ENCODE results near the gene AGXT2. TPM values are rescaled to one million over a fixed set of nuclear protein-coding genes. Genes with fewer than 3 reads are reported as not detected.

Gene AGXT2
- total and polyA plus RNA-seq, 2 donors (not counting 3 experiments of a cell fraction or from before 2014, with no cell fraction given): not detected

DNA sequence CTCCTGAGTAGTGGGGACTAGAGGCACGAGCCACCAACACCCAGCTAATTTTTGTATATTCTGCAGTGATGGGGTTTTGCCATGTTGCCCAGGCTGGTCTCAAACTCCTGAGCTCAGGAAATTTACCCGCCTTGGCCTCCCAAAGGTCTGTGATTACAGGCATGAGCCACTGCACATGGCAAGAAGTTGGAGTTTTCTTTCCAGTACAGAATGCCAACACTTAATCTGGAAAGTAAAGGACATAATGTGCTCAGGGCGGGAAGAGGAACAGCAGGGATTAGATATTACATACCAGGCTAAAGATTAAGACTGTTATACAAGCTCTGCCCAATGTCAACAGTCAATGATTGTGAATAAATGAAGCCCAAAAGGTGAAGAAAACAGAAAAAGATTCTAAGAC is 47.2 kb upstream of the AGXT2 start:
- no peaks in the 10 kb centered on the region for H4K20me1 ChIP-seq (replicated peaks; ENCODE audit: control insufficient read depth, extremely low read depth, insufficient read depth, low read length)
- H3K9ac ChIP-seq (replicated peaks; ENCODE audit: extremely low read depth, insufficient read depth, low read length): no peak overlapping the region
- H3K9me3 ChIP-seq (replicated peaks; ENCODE audit: control insufficient read depth, insufficient read depth, low read length): no peaks in the 10 kb centered on the region
- H3K27me3 ChIP-seq (ENCODE audit: control insufficient read depth in 2 of 2, insufficient read depth in 2 of 2, low read length in 2 of 2): no peaks in the 10 kb centered on the region
- H3K4me1 ChIP-seq (ENCODE audit: control insufficient read depth, extremely low read depth, insufficient read depth, low read length): no peaks in the 10 kb centered on the region
- no peak for TF ChIP-seq JUN (IDR thresholded peaks at IDR 0.05; ENCODE audit: borderline replicate concordance, insufficient read depth, insufficient read length, low read depth)
- TF ChIP-seq MYC (IDR thresholded peaks at IDR 0.05; ENCODE audit: low read depth, low read length): no peak
- TF ChIP-seq EZH2 (IDR thresholded peaks at IDR 0.05; ENCODE audit: borderline replicate concordance, low read depth, low read length, severe bottlenecking): no peak
- TF ChIP-seq POLR2A (IDR thresholded peaks at IDR 0.05; ENCODE audit: low read depth, low read length): no peak
- no peak for TF ChIP-seq GATA2 (IDR thresholded peaks at IDR 0.05; ENCODE audit: insufficient read depth, insufficient read length, low read depth, low read length)
- intact Hi-C loops (cut with micrococcal nuclease): no loop called here
- FAIRE-seq (no peak), DNase-seq (ENCODE audit: low read depth, low spot score) (no peak)
- H3K9me1 ChIP-seq (replicated peaks; ENCODE audit: control insufficient read depth, extremely low read depth, insufficient read depth, low read length): no peaks in the 10 kb centered on the region
- CTCF ChIA-PET: no interaction called here
- POLR2A ChIA-PET: no interaction called here
- H3K27ac ChIP-seq (ENCODE audit: insufficient read depth, low read depth, low read length): no peak overlapping the region
- BruUV-seq (replicated peaks): no TSS peak
- no peak overlapping the region for H2AFZ ChIP-seq (ENCODE audit: low read depth, low read length)
- H3K79me2 ChIP-seq (ENCODE audit: control insufficient read depth, insufficient read depth, low read length): no peaks in the 10 kb centered on the region
- H3K4me2 ChIP-seq (ENCODE audit: insufficient read depth, low read length): no peak overlapping the region
- H3K4me3 ChIP-seq (replicated peaks in 1 of 3; ENCODE audit: insufficient read depth in 1 of 3, low read depth in 1 of 3, low read length in 3 of 3): no peak overlapping the region
- H3K36me3 ChIP-seq (ENCODE audit: control insufficient read depth in 2 of 2, extremely low read depth in 1 of 2, insufficient read depth in 2 of 2, low read length in 2 of 2): no peaks in the 10 kb centered on the region
- dilution Hi-C loops (cut with MboI; ENCODE audit: extremely low pct_ligation_motif_present, low sequenced_read_pairs): no loop called here

DNA sequence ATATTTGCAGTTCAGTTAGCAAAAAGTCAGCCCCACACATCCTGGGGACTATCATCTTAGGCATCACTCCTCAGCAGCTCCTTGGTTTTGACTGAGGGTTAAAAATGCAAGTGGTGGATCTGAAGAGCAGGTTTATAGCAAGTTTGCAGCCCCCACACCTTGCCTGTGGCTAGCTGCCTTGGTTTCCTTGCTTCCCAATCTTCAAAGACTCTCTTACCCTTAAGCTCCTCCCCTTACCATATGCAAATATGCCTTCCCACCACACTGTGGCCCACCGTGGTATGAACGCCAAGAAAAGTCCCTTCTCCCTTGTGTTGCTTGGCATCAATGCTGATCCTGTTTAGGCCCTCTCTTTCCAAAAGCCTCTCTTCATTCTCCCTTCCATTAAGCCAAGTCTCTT is 45.0 kb upstream of the AGXT2 start:
- ChIA-PET POLR2A (no interaction called here), CTCF (interaction anchor here (6.9 kb wide), 1 partner anchor 833 kb away, joined by 63 read pairs; no protein-coding TSS in a partner anchor)
- Histone ChIP-seq H3K79me2 (ENCODE audit: control insufficient read depth, insufficient read depth, low read length) (no peaks in the 10 kb centered on the region), H3K36me3 (ENCODE audit: control insufficient read depth in 2 of 2, extremely low read depth in 1 of 2, insufficient read depth in 2 of 2, low read length in 2 of 2) (no peaks in the 10 kb centered on the region), H3K9me1 (replicated peaks; ENCODE audit: control insufficient read depth, extremely low read depth, insufficient read depth, low read length) (no peaks in the 10 kb centered on the region), H3K9me3 (replicated peaks; ENCODE audit: control insufficient read depth, insufficient read depth, low read length) (no peaks in the 10 kb centered on the region), H2AFZ (ENCODE audit: low read depth, low read length) (no peak overlapping the region), H3K4me3 (replicated peaks in 1 of 3; ENCODE audit: insufficient read depth in 1 of 3, low read depth in 1 of 3, low read length in 3 of 3) (no peak overlapping the region), H3K4me2 (ENCODE audit: insufficient read depth, low read length) (no peak overlapping the region), H3K4me1 (ENCODE audit: control insufficient read depth, extremely low read depth, insufficient read depth, low read length) (no peaks in the 10 kb centered on the region), H3K9ac (replicated peaks; ENCODE audit: extremely low read depth, insufficient read depth, low read length) (no peak overlapping the region), H3K27me3 (ENCODE audit: control insufficient read depth in 2 of 2, insufficient read depth in 2 of 2, low read length in 2 of 2) (no peaks in the 10 kb centered on the region), H3K27ac (ENCODE audit: insufficient read depth, low read depth, low read length) (no peak overlapping the region), H4K20me1 (replicated peaks; ENCODE audit: control insufficient read depth, extremely low read depth, insufficient read depth, low read length) (no peaks in the 10 kb centered on the region)
- DNase-seq (ENCODE audit: low read depth, low spot score): no peak
- TF ChIP-seq EZH2 (IDR thresholded peaks at IDR 0.05; ENCODE audit: borderline replicate concordance, low read depth, low read length, severe bottlenecking): no peak
- TF ChIP-seq, protein P1, sequence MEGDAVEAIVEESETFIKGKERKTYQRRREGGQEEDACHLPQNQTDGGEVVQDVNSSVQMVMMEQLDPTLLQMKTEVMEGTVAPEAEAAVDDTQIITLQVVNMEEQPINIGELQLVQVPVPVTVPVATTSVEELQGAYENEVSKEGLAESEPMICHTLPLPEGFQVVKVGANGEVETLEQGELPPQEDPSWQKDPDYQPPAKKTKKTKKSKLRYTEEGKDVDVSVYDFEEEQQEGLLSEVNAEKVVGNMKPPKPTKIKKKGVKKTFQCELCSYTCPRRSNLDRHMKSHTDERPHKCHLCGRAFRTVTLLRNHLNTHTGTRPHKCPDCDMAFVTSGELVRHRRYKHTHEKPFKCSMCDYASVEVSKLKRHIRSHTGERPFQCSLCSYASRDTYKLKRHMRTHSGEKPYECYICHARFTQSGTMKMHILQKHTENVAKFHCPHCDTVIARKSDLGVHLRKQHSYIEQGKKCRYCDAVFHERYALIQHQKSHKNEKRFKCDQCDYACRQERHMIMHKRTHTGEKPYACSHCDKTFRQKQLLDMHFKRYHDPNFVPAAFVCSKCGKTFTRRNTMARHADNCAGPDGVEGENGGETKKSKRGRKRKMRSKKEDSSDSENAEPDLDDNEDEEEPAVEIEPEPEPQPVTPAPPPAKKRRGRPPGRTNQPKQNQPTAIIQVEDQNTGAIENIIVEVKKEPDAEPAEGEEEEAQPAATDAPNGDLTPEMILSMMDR (IDR thresholded peaks at IDR 0.05; ENCODE audit: extremely low read depth in 1 of 2, insufficient read depth in 1 of 2, low read depth in 1 of 2, low read length in 2 of 2): no peak
- intact Hi-C loops (cut with micrococcal nuclease) (no loop called here), dilution Hi-C loops (cut with MboI; ENCODE audit: extremely low pct_ligation_motif_present, low sequenced_read_pairs) (no loop called here)
- no TSS peak for BruUV-seq (replicated peaks)
- FAIRE-seq: no peak

Data from endothelial cell of umbilical vein (primary cell).